ENCODE measurements around the gene TRERF1.

- TF ChIP-seq POLR2A (IDR thresholded peaks at IDR 0.05) (no peak), CTCF (IDR thresholded peaks at IDR 0.05) (no peak)
These were observed 263.3 kb downstream of the TRERF1 start for GRCh38 chr6:42188406-42188805.
